NCI-H187 (cell line): Measurements from ENCODE around the gene KRTAP5-4.

ENCODE experiments used
- DNase-seq, 2 experiments: peaks; one replicate each; lab custom pipeline; 2025; lab: John Stamatoyannopoulos, UW

The KRTAP5-4 gene

GRCh38 chr11:1572197-1573076 lies 49.5 kb downstream of the KRTAP5-4 start, which contains the start of gene DUSP8:
DUSP8 (minus strand) TSS chr11:1572271; CDS start chr11:1565826, 6,445 bp downstream.
- DNase-seq = peak; percentile 71 to 85

- DNase-seq = no peak
Observed at GRCh38 chr11:1571760-1572196, 50.2 kb downstream of the KRTAP5-4 start.
